Neural crest cell (in vitro differentiated cells): ENCODE measurements around the gene OTUD3. TPM values are rescaled to one million over a fixed set of nuclear protein-coding genes. Genes with fewer than 3 reads are reported as not detected.

Source experiments
- DNase-seq: peaks from one replicate; pipeline ENCODE4 v3.0.0; 2021; ENCODE audit warnings: low read depth, mixed read lengths, low spot score
- H3K27ac Mint-ChIP-seq: one replicate; pipeline ENCODE4 v1.8.0; 2021; ENCODE audit warnings: mild to moderate bottlenecking, mixed read lengths; ENCODE audit not compliant: unreplicated experiment
- H3K27me3 Mint-ChIP-seq: 2 replicates; pipeline ENCODE4 v1.8.0; 2021; ENCODE audit warnings: low read depth, mild to moderate bottlenecking, mixed read lengths
- H3K36me3 Mint-ChIP-seq: 2 replicates; pipeline ENCODE4 v1.8.0; 2021; ENCODE audit warnings: low read depth, mild to moderate bottlenecking, mixed read lengths
- H3K4me1 Mint-ChIP-seq: 2 replicates; pipeline ENCODE4 v1.8.0; 2021; ENCODE audit warnings: mixed read lengths
- H3K4me3 Mint-ChIP-seq: one replicate; pipeline ENCODE4 v1.8.0; 2021; ENCODE audit warnings: mild to moderate bottlenecking, mixed read lengths
- H3K9me3 Mint-ChIP-seq: 2 replicates; pipeline ENCODE4 v1.8.0; 2021; ENCODE audit warnings: mixed read lengths
- total RNA-seq: library from RNA; stranded (reverse); gene quantifications from 2 replicates; pipeline ENCODE4 v1.2.1, GENCODE V29; 2021
- TF ChIP-seq, protein P1 (sequence below): fragments of 200-600 bp; sonication (generic); conservative IDR thresholded peaks from 2 replicates; pipeline ENCODE4 v1.5.0; 2021; ENCODE audit warnings: antibody characterized with exemption, mild to moderate bottlenecking

Gene OTUD3
- total RNA-seq, 1 donor from 2014 or later, result 23.3 TPM

DNA sequence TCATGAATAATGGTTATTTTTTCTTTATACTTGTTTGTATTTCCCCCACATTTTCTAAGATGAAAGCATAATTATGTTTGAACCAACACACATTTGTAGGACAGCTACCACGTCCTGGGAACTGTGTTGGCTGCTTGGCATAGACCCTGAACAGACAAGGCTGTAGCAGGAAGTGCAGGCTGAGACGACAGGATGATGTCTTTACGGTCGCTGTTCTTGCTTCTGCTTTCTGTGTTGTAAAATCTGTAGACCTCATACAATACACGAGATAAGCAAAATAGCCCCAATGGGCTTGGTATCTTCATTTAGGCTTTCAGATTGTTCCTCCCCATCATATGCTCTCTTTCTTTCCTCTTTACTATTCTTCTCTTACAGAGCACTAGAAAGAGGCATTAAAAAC is 23.3 kb upstream of the OTUD3 start:
- TF ChIP-seq, protein P1, sequence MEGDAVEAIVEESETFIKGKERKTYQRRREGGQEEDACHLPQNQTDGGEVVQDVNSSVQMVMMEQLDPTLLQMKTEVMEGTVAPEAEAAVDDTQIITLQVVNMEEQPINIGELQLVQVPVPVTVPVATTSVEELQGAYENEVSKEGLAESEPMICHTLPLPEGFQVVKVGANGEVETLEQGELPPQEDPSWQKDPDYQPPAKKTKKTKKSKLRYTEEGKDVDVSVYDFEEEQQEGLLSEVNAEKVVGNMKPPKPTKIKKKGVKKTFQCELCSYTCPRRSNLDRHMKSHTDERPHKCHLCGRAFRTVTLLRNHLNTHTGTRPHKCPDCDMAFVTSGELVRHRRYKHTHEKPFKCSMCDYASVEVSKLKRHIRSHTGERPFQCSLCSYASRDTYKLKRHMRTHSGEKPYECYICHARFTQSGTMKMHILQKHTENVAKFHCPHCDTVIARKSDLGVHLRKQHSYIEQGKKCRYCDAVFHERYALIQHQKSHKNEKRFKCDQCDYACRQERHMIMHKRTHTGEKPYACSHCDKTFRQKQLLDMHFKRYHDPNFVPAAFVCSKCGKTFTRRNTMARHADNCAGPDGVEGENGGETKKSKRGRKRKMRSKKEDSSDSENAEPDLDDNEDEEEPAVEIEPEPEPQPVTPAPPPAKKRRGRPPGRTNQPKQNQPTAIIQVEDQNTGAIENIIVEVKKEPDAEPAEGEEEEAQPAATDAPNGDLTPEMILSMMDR, result no peak
- no peak overlapping the region for H3K27ac Mint-ChIP-seq
- peaks cover 21% of the 10 kb centered on the region for H3K27me3 Mint-ChIP-seq
- no peaks in the 10 kb centered on the region for H3K4me1 Mint-ChIP-seq
- peaks cover 6% of the 10 kb centered on the region for H3K9me3 Mint-ChIP-seq
- no peak overlapping the region for H3K4me3 Mint-ChIP-seq
- no peaks in the 10 kb centered on the region for H3K36me3 Mint-ChIP-seq
- DNase-seq, result no peak

DNA sequence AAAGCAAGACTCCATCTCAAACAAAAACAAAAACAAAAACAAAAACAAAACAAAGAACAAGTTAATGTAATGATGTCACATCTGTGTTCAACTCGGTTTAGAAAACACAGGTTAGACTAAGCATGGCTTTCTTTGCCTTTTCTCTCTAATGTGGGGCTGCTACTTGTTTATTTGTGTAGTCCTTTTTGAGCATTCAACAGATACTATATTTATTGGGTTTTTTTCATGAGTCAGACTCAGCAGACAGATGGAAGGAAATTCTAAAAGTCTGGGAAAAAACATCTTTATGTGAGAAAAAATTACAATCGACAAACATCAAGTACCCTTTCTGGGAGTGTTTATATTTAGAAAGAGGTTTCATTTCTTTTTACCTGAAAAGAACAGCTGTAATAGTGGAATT is 22.3 kb upstream of the OTUD3 start:
- TF ChIP-seq, protein P1, result no peak
- H3K4me1 Mint-ChIP-seq, result no peaks in the 10 kb centered on the region
- H3K27ac Mint-ChIP-seq, result no peak overlapping the region
- peaks cover 7% of the 10 kb centered on the region for H3K9me3 Mint-ChIP-seq
- H3K27me3 Mint-ChIP-seq, result peaks cover 21% of the 10 kb centered on the region
- H3K36me3 Mint-ChIP-seq, result no peaks in the 10 kb centered on the region
- H3K4me3 Mint-ChIP-seq, result no peak overlapping the region
- no peak for DNase-seq

DNA sequence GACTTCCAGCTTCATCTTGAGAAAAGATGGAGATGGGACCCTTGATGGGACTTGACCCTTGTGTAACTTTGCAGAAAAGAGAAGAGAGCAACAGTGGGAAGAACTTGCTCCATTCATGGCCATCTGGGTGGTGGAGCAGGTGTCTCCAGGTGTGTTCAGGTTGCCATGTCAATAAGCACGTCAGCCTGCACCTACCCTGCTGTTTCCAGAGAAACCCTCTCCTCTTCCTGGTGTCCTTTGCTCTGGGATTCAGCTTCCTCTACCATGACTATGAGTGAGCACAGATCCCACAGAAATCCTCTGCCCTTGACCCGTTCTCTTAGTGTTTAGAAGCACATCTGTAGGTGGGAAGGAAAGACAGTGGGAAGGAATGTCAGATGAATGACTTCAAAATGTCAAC is 21.8 kb upstream of the OTUD3 start:
- H3K36me3 Mint-ChIP-seq, result no peaks in the 10 kb centered on the region
- no peak overlapping the region for H3K4me3 Mint-ChIP-seq
- TF ChIP-seq, protein P1, result no peak
- H3K9me3 Mint-ChIP-seq, result peaks cover 7% of the 10 kb centered on the region
- DNase-seq, result no peak
- no peak overlapping the region for H3K27ac Mint-ChIP-seq
- peaks cover 21% of the 10 kb centered on the region for H3K27me3 Mint-ChIP-seq
- H3K4me1 Mint-ChIP-seq, result no peaks in the 10 kb centered on the region

DNA sequence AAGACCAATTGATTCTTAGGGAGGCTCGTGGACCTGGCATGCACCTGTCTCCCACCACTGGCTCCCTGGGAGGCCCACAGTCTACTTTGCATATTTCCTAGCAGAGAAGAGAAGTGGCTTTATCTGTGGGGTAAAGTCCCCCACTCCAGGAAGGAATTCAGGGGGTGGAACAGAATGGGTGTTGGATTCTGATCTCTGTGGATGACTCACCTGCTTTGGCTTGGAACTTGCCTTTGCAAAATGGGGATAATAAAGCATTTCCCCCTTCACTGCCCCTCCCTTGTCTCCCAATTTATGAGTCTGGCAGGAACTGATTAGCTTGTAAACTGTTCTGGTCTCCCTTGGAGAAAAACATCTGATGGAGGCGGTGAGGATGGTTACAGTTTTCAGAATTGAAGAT is 21.2 kb upstream of the OTUD3 start:
- no peaks in the 10 kb centered on the region for H3K36me3 Mint-ChIP-seq
- H3K4me3 Mint-ChIP-seq, result no peak overlapping the region
- no peaks in the 10 kb centered on the region for H3K4me1 Mint-ChIP-seq
- peaks cover 7% of the 10 kb centered on the region for H3K9me3 Mint-ChIP-seq
- TF ChIP-seq, protein P1, result no peak
- H3K27me3 Mint-ChIP-seq, result peaks cover 25% of the 10 kb centered on the region
- no peak for DNase-seq
- no peak overlapping the region for H3K27ac Mint-ChIP-seq

DNA sequence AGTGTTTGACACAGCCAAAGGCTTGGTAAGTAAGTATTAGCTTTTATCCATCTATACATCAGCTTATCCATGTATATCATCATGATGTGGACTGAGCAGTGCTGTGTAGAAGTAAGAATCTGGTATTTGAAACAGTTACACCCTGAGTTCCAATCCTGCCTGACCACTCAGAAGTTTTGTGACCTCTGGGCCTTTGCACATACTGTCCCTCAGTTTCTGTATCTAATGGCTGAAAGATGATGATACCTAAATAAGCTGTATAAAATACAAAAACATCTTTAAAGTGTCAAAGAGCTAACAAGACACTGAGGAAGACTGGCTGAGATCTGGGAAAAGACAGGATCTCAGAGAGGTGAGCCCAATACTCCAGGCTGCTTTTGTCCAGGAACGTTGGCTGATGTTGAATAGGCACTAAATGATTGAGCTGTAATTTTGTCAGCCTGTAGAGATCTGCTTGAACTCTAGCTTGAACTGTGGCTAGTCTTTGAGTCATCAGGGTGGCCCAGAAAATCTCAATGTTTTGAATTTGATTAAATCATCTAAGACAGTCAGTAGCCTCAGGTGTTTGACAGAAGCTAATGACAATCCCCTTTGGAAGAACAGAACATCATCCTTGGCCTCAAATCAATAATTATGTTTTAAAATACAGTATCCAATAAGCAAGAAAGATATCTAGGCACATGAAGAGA is 20.2 kb upstream of the OTUD3 start:
- TF ChIP-seq, protein P1, result no peak
- Mint-ChIP-seq H3K27ac (no peak overlapping the region), H3K36me3 (no peaks in the 10 kb centered on the region)

More for the DNA sequence above, 20.2 kb upstream of the OTUD3 start:
- Mint-ChIP-seq H3K9me3 (peaks cover 7% of the 10 kb centered on the region), H3K4me1 (no peaks in the 10 kb centered on the region), H3K4me3 (no peak overlapping the region), H3K27me3 (peaks cover 33% of the 10 kb centered on the region)
- DNase-seq, result no peak
